ENCODE measurements around the gene FUOM.

- peak in 2 of 3 experiments; percentile 57 to 59; a peak in 3 of 4 replicates for TF ChIP-seq CTCF (IDR thresholded peaks at IDR 0.05; ENCODE audit: control extremely low read depth in 1 of 3, insufficient read depth in 1 of 3, low read depth in 1 of 3, low read length in 3 of 3)
- no peak for TF ChIP-seq ATF2 (IDR thresholded peaks at IDR 0.05; ENCODE audit: low read length)
- TF ChIP-seq POLR2A (IDR thresholded peaks at IDR 0.05; ENCODE audit: control extremely low read depth in 1 of 2, low read depth in 2 of 2, low read length in 2 of 2), result no peak
Measured at GRCh38 chr10:133351408-133352318, 6.2 kb downstream of the FUOM start.
